Embryonic facial prominence (tissue), 1 donor: ENCODE data around the gene SELENOO.

Source experiments
- DNase-seq: peaks from one replicate; pipeline ENCODE4 v3.0.0-alpha.2; 2016; ENCODE audit errors: extremely low spot score

The SELENOO gene

DNA sequence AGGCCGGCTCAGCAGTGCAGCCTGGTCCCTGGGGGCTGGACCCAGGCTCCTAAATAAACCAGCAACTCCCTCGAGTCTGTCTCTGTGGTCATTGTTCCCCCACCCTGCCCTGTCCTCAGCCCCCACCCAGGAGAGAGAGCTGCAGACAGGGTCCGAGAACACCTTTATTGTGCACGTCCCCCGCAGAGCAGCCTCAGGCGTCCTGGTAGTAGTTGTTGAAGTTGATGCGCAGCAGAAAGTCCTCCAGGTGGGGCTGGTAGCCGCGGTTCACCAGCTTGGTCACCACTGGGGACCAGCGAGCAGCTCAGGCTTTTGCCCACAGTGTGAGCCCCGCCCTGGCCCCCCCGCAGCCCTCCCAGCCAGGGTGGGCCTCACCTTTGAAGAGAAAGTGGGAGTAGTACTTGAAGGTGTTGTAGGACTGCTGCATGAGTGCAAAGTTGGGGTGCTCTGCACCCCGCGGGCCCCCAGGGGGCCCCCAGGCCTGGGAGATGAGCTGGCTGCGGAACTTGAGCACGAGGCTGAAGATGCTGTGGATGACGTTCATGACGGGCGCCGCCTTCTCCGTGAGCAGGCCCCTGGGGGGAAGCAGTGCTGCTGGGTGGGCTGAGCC is 16.8 kb downstream of the SELENOO start:
- DNase-seq = no peak

DNA sequence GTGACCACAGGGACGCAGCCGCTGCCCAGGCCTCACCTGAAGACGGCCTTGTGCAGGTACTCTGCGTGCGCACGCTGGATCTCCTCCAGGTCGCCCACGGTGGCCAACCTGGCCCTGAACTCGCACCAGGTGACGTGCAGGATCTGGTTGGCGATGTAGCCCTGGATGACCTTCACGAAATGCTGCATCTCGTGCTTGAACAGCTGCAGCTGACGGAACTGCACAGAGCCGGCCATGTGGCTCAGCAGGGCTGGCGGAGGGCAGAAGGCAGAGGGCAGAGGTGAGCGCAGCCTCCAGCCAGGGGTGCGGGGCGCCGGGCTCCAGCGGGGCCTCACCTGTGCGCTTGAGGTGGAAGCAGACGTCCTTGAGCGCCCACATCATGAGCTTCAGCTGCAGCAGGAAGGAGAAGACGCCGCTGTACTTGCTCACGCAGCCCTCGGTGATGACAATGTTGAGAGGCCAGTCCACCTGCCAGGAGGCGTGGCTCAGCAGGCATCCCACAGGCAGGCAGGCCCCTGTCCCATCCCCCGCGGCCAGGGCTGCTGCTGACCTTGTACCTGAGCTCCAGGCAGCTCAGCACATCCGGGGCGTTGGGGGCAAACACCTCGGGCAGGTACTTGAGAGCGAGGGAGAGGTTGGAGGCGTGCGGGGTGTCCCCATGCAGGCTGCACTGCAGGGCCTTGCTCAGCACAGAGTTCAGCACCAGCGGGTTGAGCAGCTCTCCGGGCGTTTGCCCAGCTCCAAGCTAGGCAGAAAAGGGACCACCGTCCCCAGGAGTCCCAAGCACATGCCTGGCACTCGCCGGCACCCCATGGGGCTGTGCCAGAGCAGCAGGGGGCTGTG is 17.6 kb downstream of the SELENOO start:
- DNase-seq = no peak

DNA sequence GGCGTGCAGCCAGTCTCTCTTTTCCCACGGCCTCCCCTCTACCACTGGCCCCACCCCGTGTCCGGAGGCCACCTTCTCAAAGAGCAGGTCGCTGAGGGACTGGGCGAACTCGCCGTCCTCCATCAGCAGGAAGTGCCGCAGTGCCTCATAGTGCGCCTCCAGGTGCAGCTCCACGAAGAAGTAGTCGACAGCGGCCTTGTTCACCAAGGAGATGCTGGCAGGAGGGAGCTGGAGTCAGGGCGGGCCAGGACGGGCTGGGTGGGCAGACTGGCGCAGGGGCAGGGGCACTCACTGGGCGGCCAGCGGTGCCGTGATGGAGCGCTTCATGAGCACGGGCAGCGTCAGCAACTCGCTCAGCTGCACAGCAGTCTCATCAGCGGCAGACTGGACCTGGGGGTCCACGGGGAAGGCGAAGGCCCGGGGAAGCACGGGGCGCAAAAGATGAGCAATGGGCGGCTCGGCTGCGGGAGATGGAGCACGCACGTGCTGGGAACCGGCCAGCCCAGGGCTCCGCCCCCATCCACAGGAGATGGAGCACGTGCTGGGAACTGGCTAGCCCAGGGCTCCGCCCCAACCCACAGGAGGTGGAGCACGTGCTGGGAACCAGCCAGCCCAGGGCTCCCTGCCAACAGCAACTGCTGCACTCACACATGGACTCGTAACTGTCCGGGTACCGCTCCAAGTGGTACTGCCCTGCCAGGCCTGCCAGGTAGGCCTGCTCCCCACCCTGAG is 18.4 kb downstream of the SELENOO start:
- DNase-seq = no peak

DNA sequence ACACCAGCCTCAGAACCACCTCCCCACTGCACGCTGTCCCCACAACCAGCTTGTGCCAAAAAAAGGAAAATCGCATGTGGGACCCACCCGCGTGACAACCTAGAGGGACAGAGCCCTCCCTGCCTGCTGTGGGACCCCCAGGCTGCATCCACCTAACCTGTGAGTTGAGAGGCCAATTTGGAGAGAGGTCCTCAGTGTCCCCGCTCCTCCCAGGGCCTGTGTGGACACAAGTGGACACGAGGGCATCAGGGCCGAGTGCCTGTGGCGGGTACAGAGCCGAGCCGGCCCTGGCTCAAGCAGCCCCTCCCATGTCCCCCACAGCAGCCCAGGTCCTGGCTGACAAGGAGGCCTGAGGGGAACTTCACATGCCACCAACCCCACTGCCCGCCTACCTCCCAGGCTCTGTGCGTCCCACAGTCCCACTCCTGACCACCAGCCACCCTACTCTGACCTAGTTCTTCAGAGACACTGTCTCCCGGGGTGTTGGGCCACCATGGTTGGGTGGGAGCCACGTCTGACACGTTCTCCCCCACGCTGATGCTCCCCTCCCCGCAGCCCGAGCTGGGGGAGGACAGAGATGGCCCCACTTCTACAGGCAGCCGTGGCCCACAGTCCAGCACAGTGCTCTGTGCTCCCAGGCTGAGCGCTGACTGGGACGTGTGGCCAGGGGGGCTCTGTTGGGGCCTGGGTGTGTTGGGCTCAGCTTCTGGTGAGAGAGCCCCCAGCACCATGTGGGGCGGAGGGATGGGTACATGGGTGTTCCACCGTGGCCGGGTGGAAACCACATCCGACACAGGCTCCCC is 19.2 kb downstream of the SELENOO start:
- no peak for DNase-seq

DNA sequence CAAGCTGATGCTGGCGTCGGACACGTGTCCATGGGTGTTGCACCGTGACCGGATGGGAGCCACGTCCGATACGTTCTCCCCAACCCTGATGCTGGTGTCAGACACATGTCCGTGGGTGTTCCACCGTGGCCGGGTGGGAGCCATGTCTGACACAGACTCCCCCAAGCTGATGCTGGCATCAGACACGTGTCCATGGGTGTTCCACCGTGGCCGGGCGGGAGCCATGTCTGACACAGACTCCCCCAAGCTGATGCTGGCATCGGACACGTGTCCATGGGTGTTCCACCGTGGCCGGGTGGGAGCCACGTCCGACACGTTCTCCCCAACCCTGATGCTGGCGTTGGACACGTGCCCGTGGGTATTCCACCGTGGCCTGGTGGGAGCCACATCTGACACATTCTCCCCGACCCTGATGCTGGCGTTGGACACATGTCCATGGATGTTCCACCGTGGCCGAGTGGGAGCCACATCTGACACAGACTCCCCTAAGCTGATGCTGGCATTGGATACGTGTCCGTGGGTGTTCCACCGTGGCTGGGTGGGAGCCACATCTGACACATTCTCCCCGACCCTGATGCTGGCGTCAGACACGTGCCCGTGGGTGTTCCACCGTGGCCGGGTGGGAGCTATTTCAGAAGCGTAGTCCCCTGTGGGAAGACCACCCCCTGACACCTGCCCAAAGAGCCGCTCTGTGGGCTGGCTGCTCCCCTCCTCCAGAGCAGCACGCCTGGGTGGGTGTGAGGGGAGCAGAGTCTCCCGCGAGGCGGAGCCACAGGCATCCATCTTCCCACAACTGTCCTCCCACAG is 20.0 kb downstream of the SELENOO start:
- DNase-seq = no peak

DNA sequence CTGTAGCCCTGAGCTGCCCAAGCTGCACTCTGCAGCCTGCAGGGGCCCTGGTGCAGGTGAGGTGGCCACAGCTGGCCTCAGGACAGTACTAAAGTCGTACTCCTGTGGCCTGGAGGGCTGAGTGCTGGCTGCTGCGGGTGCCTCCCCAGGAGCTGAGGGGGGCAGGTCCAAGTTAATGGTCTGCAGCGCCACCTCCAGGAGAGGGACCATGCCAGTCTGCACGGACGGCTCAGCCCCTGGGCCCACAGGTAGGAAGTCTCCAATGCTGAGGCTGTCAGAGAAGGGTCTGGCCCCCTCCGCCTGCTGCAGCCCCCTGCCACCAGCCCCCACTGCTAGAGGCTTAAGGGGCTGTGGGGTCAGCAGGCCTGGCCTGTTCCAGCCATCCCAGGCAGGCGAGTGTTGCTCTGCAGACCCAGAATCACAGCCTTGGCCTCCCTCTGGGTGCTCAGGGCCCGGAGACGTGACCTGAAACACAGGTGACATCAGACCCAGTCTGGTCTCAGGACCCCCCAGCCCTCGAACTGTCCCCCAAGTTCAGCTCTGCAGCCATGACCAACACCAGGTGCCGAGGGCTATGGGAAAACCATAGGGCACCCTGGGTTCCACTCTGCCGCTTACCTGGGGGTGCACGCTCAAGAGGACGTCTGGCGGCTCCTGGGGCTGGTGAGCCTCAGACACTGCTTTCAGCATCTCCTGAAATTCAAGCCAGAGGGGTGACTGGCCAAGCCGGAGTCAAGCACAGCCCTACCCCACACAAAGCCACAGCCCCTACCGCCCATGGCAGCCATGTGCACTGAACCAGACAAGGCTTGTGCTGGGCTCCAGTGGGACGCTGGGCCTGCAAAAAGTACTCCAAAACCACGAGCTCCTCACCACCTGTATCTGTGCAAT is 20.8 kb downstream of the SELENOO start:
- no peak for DNase-seq

DNA sequence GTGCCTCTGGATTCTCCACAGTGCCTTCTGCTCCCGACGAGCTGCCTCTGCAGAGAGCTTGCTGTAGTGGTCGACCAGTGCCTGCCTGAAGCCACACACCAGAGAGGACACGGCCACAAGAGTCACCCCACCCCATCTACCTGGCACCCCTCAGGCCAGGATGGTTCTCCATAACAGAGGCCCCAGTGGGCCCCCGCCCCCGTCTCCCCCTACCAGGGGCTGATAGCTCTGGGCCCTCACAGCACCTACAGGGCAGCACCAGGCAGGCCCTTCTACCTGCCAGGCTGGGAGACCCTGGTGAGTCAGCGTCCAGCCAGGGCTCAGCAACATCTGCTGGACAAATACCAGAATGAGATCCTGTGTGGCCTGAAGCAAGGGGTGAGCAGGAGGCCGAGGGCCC is 21.7 kb downstream of the SELENOO start:
- no peak for DNase-seq

DNA sequence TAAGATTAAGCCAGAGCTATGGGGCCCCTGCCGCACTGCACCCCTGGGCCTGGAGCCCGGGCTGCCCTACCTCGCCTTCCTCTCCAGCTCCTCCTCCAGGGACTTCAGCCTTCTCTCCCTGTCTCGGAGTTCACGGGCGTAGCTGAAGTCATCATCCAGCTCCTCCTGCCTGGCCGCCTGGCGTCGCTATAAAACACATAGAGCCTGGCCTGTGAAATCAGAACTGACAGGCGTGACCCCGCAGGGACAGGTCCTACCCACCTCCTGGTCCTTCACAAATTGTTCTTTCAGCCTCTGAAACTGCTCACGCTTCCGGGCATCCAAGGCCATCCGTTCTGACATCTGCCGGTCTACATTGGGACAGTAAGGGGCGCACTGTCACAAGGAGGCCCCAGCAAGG is 23.3 kb downstream of the SELENOO start:
- no peak for DNase-seq

DNA sequence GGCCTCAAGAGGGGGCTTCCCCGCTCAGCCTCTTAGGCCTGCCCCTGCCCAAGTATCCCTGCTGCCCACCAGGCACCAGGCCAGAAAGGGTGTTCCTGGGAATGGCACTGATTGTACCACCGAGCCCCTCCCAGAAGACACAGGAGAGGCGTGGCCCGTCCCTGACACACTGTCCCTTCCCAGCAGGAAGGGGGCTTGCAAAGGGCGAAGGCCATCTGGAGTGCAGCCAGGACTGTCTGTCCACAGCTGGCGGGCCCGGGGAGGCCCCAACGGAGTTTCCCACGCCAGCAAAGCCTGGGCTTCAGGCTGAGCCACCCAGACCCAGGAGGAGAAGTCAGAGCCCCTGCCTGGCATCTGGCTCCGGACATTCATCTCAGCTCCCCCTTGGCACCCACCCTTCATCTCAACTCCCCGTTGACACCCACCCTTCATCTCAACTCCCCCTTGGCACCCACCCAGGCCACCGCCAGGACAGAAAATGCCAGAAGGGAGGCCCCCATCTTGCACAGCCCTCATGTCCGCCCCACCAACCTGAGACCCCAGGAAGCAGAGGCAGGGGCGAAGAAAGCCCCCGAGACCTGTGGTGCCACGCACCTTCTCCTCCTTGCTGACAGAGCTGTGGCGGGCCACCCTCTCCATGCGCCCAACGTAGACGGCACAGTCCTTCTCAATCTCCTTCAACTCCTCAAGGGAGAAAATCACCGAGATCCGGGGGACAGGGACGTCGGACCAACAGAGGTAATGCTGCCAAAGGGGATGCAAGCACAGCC is 24.6 kb downstream of the SELENOO start:
- DNase-seq = no peak

DNA sequence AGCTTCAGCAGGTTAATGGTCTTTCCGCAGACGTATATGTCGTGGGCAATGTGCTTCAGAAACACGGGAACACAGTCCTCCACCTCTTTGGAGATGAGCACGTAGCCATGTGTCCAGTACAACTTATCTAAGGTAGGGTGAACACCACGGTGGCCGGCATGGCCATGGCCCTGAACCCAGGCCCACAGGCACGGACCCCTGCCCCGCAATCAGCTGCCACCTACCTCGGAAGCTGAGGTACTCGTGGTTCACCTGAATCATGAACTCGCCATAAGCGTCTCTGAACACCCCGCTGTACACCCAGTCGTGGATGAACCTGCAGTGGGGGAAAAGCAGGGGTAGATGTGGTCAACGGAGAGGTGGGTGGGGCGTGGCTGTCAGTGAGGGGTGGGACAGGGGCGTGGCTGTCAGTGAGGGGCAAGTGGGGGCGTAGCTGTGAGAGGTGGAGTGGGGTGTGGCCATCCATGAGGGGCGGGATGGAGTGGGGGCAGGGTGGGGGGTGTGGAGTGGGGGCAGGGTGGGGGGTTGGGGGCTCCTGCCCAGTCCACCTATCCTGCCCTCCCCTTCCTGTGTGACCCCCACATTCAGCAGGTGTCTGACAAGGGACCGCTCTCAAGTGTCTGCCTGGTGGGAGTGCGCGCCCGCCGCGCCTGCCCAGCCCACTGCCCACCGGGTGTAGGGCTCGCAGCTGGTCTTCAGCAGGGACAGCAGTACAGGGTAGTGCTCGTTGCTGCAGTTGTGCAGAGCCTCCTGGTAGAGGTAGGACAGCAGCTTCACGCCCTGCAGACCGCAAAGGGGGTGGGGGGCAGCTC is 25.5 kb downstream of the SELENOO start:
- DNase-seq = no peak

DNA sequence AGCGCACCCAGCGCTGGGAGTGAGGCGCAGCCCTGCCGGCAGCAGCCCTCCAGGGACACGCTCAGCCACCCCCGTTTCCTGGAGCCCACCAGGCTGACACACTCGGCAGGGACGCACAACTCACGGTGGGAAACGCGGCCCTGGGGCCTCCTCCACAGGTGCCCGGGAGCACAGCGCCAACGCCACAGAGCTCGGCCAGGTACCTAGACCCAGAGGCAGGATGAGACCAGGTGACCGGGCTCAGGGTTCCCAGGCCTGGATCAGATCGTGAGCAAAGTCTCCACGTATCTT is 26.0 kb downstream of the SELENOO start:
- no peak for DNase-seq

DNA sequence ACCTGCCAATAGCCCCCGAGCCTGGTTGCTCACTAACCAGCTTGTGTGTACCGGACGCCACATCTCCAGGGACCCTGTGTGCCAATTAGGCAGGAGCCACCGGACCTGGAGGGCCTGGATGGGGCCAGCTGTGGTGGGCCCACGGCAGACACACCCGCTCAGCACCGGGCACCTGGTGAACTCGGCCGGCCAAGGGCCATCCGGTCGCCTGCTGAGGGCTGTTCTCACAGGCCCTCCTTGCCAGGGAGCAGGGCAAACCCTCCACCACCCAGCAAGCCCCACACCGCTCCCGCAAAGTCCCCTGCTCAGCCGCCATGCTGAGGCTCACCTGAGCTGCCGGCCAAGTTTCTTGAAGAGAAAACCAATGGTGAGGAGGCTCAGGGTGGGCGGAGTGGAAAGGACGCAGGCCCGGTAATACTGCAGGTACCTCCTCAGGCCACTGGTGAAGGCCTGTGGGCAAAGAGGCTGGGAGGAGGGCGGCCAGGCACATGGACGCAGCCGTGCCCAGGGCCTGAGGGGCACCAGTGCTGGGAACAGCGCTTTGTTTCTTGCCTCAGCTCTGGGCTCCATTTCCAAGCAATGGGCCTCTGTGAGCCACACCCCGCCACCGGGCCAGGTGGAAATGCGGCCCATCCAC is 26.9 kb downstream of the SELENOO start:
- no peak for DNase-seq

DNA sequence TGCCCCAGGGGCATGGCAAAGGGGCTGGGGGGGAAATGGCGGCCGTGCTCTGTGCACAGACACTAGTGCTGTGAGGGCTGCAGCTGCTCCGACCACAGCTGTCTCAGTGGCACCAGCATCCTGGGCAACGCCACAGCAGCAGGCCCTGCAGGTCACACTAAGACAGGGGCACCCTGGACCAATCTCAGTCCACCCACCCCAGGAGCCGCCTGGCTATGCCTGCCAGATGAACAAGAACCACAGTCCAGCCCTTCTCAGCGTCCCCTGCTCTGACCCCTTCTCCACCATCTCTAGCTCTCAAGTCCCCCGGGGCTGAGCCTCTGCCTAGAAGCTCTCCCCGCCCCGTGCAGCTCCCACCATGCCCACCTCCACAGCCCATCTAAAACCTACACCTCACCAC is 27.6 kb downstream of the SELENOO start:
- no peak for DNase-seq

DNA sequence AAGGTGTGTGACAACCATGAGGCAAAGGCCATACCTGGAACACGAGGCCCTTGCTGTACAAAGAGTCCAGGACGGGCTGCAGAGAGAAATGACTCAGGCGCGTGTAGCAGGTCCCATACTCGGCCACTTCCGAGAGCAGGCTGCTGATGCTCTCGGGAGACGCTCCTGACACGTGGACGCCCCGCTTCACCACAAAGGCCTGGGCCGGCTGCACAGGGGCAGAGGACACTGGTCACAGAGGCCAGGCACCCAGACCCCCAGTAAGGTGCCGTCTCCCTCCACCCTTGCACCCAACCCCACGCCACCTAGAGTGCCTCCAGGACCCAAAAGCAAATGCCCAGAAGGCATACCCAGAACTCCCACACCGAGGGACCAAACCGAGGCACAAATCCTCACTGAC is 28.6 kb downstream of the SELENOO start:
- DNase-seq = no peak

DNA sequence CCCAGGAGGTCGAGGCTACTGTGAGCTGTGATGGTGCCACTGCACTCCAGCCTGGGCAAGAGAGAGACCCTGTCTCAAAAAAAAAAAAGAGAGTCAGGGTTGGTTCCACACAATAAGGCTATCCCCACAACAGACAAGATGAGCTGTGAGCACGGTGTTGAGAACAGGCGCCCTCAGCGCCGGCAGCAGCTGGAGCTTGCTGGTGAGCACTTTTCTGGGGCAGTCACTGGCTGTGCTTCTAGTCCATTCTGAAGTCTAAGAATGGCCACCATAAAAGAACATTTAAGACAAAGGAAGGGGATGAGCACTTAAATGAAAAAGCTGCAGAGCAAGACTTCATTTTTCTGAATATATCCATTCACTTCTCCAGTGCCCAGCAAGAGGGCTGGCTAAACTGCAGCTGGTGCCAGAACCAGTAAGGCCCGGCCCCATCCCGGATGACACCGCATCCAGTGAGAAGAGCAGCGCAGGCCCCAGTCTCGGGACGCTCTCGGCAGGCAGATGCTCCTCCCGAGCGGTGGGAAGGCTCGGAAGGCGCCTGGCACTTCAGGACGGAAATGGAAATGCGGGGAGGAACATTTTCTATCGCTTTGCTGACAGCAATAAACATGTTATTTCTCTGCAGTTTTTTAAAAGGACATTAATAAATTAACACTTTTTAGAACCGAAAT is 31.8 kb downstream of the SELENOO start:
- no peak for DNase-seq

DNA sequence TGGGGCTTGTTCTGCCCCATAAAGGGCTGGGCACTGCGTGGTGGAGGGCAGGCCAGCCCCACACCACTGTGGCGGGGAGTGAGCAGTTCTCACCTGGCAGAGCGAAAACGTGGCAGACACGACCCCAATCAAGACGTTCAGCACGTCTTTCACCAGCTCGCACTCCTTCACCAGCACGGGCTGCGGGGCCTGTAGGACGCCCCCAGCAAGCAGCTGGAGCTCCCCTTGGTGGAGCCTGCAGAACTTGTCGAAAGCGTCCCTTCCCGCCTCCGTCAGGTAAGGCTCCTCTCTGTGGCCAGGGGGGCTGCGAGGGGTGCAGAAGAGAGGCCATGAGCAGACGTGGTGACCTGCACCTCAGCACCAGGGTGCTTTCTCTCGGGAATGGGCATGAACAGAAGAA is 32.4 kb downstream of the SELENOO start:
- no peak for DNase-seq

DNA sequence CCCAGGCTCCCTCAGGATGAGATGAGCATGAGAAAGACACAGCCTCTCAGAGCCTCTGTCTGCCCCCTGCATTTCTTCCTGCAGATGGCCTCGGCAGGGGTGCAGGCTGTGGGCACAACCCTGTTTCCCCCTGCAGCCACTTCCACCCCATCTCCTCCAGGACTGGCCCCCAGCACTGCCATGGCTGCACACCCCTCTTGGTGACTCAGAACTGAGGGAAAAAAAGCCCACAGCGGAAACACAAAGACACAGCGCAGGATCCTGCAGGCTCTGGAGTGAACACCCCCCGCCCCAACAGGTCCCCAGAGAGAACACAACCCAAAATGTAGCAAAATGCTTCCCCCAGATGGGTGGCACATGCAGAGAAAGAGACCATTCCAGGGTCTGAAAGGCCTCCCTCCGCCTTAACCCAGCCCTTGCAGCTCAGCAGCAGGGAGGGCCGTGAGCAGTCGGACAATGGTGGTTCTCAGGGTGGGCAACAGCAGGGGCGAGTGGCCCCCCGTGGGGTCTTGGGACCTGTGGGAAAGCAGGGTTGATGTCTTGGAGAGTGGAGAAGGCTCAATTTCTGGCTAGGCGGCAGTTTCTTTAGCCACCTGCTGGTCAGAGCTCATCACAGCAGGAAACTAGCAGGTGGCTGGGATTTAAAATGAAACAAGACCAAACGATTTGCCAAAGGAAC is 36.1 kb downstream of the SELENOO start:
- no peak for DNase-seq
